Tibial nerve (tissue), 4 donors: ENCODE results near the gene BACH1.

Experiments used
- EP300 ChIP-seq, 2 donors: sonication (generic); formaldehyde crosslinking; IDR thresholded peaks; one replicate each; pipeline ENCODE4 v1.6.1; 2017; ENCODE audit warnings: antibody characterized with exemption in 2 of 2, mild to moderate bottlenecking in 1 of 2
- POLR2A ChIP-seq, 2 donors: fragments of 450-650 bp; IDR thresholded peaks; one replicate each; pipeline ENCODE4 v1.6.1; 2017; ENCODE audit warnings: antibody characterized with exemption in 2 of 2, mild to moderate bottlenecking in 2 of 2, moderate library complexity in 2 of 2
- TF ChIP-seq, protein P1 (sequence below), 5 experiments: fragments of 200-600 bp in 3 of 5; fragments of 450-650 bp in 2 of 5; sonication (generic) in 3 of 5; IDR thresholded peaks; one replicate each; pipeline ENCODE4 v1.5.1; 2016 to 2019; ENCODE audit warnings: antibody characterized with exemption in 5 of 5, mild to moderate bottlenecking in 3 of 5, moderate library complexity in 2 of 5

DNA sequence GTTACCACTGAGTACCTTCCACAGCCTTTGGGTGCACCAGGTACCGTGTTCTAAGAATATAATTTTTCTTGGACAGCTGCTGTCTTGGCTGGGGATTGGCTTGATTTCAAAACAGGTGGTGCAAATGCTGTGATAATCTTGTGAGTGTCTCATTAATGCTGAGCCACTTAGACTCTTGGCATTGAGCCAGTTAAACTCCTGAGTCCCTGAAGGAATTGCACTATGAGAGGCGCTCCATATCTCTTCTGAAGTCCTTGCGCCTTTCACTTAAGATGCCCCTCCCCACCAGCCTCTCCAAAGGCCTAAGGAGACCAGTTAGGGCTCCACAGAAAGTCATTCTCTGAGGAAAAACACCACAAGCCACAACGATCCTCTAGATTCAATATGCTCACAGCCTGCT, 51.0 kb downstream of the BACH1 start:
- TF ChIP-seq, protein P1, sequence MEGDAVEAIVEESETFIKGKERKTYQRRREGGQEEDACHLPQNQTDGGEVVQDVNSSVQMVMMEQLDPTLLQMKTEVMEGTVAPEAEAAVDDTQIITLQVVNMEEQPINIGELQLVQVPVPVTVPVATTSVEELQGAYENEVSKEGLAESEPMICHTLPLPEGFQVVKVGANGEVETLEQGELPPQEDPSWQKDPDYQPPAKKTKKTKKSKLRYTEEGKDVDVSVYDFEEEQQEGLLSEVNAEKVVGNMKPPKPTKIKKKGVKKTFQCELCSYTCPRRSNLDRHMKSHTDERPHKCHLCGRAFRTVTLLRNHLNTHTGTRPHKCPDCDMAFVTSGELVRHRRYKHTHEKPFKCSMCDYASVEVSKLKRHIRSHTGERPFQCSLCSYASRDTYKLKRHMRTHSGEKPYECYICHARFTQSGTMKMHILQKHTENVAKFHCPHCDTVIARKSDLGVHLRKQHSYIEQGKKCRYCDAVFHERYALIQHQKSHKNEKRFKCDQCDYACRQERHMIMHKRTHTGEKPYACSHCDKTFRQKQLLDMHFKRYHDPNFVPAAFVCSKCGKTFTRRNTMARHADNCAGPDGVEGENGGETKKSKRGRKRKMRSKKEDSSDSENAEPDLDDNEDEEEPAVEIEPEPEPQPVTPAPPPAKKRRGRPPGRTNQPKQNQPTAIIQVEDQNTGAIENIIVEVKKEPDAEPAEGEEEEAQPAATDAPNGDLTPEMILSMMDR (IDR thresholded peaks at IDR 0.05) = no peak
- TF ChIP-seq POLR2A (IDR thresholded peaks at IDR 0.05) (no peak), EP300 (IDR thresholded peaks at IDR 0.05) (no peak)
